ENCODE data around the gene MTMR8.

The MTMR8 gene

DNA sequence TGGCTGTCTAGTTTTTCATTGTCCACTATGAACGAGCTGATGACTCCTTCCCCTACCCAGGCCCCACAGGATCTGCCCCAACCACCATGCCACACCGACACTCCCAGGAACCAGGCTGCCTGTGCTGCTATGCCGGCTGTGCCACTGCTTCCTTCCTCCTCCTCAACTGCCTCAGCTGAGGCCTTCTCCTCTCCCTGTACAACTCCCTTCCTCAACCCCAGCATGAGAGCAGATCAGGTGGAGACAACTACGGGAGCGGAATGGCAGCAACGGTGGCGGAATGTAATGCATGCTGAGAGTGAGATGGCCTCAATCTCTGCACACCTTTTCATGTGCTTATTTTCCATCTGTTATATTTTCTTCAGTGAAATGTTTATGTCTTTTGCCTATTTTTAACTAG, 88.5 kb downstream of the MTMR8 start:
- DNase-seq: no peak

- DNase-seq: no peak
Measured at GRCh38 chrX:64291123-64291522, 104.1 kb downstream of the MTMR8 start.

DNA sequence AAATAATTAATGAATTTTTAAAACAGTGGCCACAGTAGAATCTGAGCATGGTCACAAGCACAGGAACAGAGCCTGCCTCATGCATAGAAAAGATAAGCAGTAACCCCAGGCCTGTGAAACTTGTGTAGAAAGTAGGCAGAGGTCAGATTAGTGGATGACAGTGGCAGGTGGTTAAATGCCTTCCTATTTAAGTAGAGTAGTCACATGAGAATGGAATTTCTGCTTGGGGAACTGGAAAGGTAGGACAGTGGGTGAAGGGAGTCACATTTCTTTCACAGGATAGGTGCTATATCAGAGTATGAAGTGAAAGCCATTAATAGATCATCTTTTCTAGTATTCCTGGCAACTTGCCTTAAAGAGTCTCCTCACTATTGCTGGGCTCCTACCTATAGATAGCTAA, 130.0 kb downstream of the MTMR8 start:
- no peak for DNase-seq

DNA sequence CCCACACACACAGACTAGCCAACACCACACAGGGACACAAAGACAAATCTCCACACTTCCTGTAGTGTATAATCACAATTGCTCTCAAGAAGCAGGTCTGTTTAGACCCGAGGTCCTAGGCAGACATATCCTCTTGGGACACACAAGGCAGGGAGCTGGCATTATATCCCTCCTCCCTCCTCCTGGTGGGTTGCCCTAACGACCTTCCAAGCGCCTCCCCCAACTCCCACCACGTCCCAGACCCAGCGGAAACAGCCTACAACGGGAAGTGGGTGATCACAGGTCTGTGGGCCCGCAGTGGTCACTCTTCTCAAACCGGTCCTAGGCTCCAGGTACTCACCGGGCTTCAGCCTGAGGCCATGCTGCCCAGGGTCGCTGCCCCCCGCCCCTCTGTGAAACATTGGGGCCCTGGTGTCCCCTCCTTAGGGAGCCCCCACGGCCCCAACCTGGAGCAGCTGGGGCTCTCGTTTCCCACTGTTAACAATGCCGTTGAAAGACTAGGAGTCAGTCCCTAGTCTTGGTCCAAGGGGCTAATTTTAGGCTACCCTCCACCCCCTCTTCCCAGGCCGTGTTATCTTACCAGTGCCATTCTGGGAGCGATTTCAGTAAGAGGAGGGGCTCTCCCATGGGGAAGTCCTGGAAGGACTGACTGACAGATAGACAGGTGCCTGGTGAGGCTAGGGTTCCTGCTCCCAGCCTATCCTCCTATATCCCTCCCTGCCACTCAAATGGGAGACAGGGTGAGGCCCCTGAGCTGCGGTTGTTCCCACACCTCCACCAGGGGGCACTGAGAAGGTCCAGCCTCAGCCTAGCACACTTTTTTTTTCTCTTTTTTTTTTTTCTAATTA, 164.9 kb downstream of the MTMR8 start, which contains the start of gene ASB12:
ASB12 (minus strand) TSS at position 485 of the 848 bp plus-strand sequence. CDS start 4,957 bp downstream, outside the sequence.
- no peak for DNase-seq

GRCh38 chrX:64229154-64229553, 166.1 kb downstream of the MTMR8 start:
- no peak for DNase-seq

All from Kasumi-1 (cell line).